ENCODE measurements around the gene NET1.

DNA sequence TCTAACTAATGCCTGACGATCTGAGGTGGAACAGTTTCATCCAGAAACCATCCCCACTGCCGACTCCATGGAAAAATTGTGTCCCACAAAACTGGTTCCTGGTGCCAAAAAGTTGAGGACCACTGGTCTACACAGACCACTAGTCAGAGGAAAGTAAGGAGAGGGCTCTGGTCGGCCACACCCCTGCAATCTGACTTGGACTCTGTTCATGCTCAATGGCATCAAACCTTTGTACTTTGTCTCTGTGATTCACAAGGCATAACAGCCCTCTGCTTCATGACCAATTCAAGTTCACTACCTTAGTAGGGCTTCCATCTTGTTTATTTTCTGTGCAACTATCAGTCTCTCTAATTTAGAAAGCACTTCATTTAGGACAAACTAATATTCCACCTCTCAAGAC lies 9.6 kb upstream of the NET1 start:
- TF ChIP-seq EP300 (IDR thresholded peaks at IDR 0.05; ENCODE audit: borderline replicate concordance): no peak
- TF ChIP-seq, protein P1, sequence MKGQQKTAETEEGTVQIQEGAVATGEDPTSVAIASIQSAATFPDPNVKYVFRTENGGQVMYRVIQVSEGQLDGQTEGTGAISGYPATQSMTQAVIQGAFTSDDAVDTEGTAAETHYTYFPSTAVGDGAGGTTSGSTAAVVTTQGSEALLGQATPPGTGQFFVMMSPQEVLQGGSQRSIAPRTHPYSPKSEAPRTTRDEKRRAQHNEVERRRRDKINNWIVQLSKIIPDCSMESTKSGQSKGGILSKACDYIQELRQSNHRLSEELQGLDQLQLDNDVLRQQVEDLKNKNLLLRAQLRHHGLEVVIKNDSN (IDR thresholded peaks at IDR 0.05): no peak
- TF ChIP-seq, protein P2, sequence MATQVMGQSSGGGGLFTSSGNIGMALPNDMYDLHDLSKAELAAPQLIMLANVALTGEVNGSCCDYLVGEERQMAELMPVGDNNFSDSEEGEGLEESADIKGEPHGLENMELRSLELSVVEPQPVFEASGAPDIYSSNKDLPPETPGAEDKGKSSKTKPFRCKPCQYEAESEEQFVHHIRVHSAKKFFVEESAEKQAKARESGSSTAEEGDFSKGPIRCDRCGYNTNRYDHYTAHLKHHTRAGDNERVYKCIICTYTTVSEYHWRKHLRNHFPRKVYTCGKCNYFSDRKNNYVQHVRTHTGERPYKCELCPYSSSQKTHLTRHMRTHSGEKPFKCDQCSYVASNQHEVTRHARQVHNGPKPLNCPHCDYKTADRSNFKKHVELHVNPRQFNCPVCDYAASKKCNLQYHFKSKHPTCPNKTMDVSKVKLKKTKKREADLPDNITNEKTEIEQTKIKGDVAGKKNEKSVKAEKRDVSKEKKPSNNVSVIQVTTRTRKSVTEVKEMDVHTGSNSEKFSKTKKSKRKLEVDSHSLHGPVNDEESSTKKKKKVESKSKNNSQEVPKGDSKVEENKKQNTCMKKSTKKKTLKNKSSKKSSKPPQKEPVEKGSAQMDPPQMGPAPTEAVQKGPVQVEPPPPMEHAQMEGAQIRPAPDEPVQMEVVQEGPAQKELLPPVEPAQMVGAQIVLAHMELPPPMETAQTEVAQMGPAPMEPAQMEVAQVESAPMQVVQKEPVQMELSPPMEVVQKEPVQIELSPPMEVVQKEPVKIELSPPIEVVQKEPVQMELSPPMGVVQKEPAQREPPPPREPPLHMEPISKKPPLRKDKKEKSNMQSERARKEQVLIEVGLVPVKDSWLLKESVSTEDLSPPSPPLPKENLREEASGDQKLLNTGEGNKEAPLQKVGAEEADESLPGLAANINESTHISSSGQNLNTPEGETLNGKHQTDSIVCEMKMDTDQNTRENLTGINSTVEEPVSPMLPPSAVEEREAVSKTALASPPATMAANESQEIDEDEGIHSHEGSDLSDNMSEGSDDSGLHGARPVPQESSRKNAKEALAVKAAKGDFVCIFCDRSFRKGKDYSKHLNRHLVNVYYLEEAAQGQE (IDR thresholded peaks at IDR 0.05; ENCODE audit: low read depth): no peak
- no peak for TF ChIP-seq YY1 (IDR thresholded peaks at IDR 0.05; ENCODE audit: low read depth)
- no peak for TF ChIP-seq ZBTB7A (IDR thresholded peaks at IDR 0.05; ENCODE audit: low read depth)
- TF ChIP-seq FOXM1 (IDR thresholded peaks at IDR 0.05; ENCODE audit: borderline replicate concordance, low read depth): no peak
- no peak for TF ChIP-seq TAF1 (IDR thresholded peaks at IDR 0.05; ENCODE audit: low read depth)
- no peak for TF ChIP-seq RAD21 (IDR thresholded peaks at IDR 0.05; ENCODE audit: low read depth)
- no peak for TF ChIP-seq NFIC (IDR thresholded peaks at IDR 0.05)
- no peak for TF ChIP-seq CEBPB (IDR thresholded peaks at IDR 0.05)
- TF ChIP-seq, protein P3, sequence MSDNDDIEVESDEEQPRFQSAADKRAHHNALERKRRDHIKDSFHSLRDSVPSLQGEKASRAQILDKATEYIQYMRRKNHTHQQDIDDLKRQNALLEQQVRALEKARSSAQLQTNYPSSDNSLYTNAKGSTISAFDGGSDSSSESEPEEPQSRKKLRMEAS (IDR thresholded peaks at IDR 0.05): no peak
- TF ChIP-seq TCF12 (IDR thresholded peaks at IDR 0.05; ENCODE audit: low read depth): no peak
- TF ChIP-seq EGR1 (IDR thresholded peaks at IDR 0.05): no peak
- no peak for TF ChIP-seq CREB1 (IDR thresholded peaks at IDR 0.05; ENCODE audit: low read depth)
